MCF 10A (cell line): ENCODE data around the gene SBF2. TPM values are rescaled to one million over a fixed set of nuclear protein-coding genes. Genes with fewer than 3 reads are reported as not detected.

ENCODE experiments used
- BruUV-seq: library from RNA; stranded (reverse); fragments of 400-500 nt; replicated peaks from 2 replicates; lab custom pipeline; 2021; lab: Mats Ljungman, UMichigan
- CTCF ChIA-PET: fragments of 300-600 bp; sonication (Branson Sonifier 250); formaldehyde crosslinking; extraction: SDS; loops from one replicate; lab custom pipeline; 2021; ENCODE audit warnings: antibody characterized with exemption, inconsistent platforms; lab: Yijun Ruan, JAX
- POLR2A ChIA-PET: fragments of 300-600, 350-650 bp; sonication (Branson Sonifier 250); formaldehyde crosslinking; extraction: SDS; loops from one replicate; lab custom pipeline; 2020; ENCODE audit warnings: antibody characterized with exemption, inconsistent platforms; lab: Yijun Ruan, JAX
- DNase-seq: peaks from one replicate; pipeline ENCODE4 v3.0.0-alpha.2; 2018; ENCODE audit not compliant: unreplicated experiment
- H3K27ac Mint-ChIP-seq: one replicate; pipeline ENCODE4 v1.8.0; 2022; ENCODE audit warnings: mild to moderate bottlenecking, low read depth, mixed read lengths; ENCODE audit not compliant: unreplicated experiment
- H3K27me3 Mint-ChIP-seq: one replicate; pipeline ENCODE4 v1.8.0; 2022; ENCODE audit warnings: mixed read lengths; ENCODE audit not compliant: insufficient read depth, unreplicated experiment
- H3K36me3 Mint-ChIP-seq: one replicate; pipeline ENCODE4 v1.8.0; 2022; ENCODE audit warnings: mild to moderate bottlenecking, moderate library complexity, mixed read lengths; ENCODE audit not compliant: insufficient read depth, unreplicated experiment
- H3K4me1 Mint-ChIP-seq: one replicate; pipeline ENCODE4 v1.8.0; 2022; ENCODE audit warnings: mixed read lengths; ENCODE audit not compliant: insufficient read depth, unreplicated experiment
- H3K4me3 Mint-ChIP-seq: one replicate; pipeline ENCODE4 v1.8.0; 2022; ENCODE audit warnings: mild to moderate bottlenecking, moderate library complexity, mixed read lengths; ENCODE audit not compliant: unreplicated experiment
- H3K9me3 Mint-ChIP-seq: one replicate; pipeline ENCODE4 v1.8.0; 2022; ENCODE audit warnings: mixed read lengths; ENCODE audit not compliant: unreplicated experiment
- intact Hi-C: fragments of 100-400 bp; cut with micrococcal nuclease; formaldehyde crosslinking; loops from 2 replicates; pipeline ENCODE4 v1.14.1; 2022
- total RNA-seq: library from RNA; stranded (reverse); gene quantifications from 2 replicates; pipeline ENCODE4 v1.2.3, GENCODE V29; 2022
- TF ChIP-seq, protein P1 (sequence below): fragments of 200-600 bp; IDR thresholded peaks from one replicate; pipeline ENCODE4 v1.8.0; 2022; ENCODE audit warnings: antibody characterized with exemption, mild to moderate bottlenecking; ENCODE audit not compliant: unreplicated experiment

Gene SBF2
- total RNA-seq, 1 experiment from 2014 or later: 28.3 TPM

DNA sequence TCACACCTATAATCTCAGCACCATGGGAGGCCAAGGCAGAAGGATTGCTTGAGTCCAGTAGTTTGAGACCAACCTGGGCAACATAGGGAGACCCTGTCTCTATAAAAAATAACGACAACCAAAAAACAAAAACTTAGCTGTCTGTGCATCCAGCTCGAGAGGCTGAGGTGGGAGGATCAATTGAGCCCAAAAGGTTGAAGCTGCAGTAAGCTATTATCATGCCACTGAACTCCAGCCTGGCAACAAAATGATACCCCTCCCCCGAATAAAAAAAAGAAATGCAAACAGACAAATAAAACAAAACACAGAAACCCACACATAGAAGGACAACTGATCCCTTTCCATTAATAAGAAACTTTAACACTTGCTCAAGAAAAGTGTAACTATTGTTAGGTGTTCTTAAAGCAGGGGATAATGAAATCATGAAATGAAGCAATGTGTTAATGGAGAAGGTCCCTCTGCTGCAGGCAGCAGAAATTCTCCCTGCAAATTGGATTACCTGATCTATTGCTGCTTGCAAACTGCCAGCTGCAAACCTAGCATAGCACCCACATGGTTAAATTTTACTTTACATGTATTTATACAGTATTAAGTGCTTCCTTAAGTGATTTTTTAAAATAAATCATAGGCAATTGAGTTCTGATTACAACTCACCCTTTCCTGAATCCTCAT, 226.3 kb downstream of the SBF2 start:
- intact Hi-C loops: no loop called here
- no peak for DNase-seq
- TF ChIP-seq, protein P1, sequence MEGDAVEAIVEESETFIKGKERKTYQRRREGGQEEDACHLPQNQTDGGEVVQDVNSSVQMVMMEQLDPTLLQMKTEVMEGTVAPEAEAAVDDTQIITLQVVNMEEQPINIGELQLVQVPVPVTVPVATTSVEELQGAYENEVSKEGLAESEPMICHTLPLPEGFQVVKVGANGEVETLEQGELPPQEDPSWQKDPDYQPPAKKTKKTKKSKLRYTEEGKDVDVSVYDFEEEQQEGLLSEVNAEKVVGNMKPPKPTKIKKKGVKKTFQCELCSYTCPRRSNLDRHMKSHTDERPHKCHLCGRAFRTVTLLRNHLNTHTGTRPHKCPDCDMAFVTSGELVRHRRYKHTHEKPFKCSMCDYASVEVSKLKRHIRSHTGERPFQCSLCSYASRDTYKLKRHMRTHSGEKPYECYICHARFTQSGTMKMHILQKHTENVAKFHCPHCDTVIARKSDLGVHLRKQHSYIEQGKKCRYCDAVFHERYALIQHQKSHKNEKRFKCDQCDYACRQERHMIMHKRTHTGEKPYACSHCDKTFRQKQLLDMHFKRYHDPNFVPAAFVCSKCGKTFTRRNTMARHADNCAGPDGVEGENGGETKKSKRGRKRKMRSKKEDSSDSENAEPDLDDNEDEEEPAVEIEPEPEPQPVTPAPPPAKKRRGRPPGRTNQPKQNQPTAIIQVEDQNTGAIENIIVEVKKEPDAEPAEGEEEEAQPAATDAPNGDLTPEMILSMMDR: no peak
- Mint-ChIP-seq H3K4me1 (no peaks in the 10 kb centered on the region), H3K27me3 (no peaks in the 10 kb centered on the region), H3K4me3 (no peak overlapping the region), H3K9me3 (no peaks in the 10 kb centered on the region), H3K27ac (no peak overlapping the region), H3K36me3 (no peaks in the 10 kb centered on the region)
- ChIA-PET POLR2A (interaction anchor here (0.9 kb wide), 1 partner anchor 57 kb away, joined by 3 read pairs; no protein-coding TSS in a partner anchor), CTCF (interaction anchor here (0.8 to 1.6 kb wide), 3 partner anchors 9 to 95 kb away, joined by 3 to 6 read pairs (median 4); no protein-coding TSS in a partner anchor)
- BruUV-seq: no TSS peak

- intact Hi-C loops: no loop called here
- Mint-ChIP-seq H3K4me1 (no peaks in the 10 kb centered on the region), H3K9me3 (no peaks in the 10 kb centered on the region), H3K27ac (no peak overlapping the region), H3K27me3 (no peaks in the 10 kb centered on the region), H3K4me3 (no peak overlapping the region), H3K36me3 (no peaks in the 10 kb centered on the region)
- no peak for DNase-seq
- BruUV-seq: no TSS peak
- CTCF ChIA-PET: interaction anchor here (0.6 to 1.6 kb wide), 2 partner anchors 10 to 31 kb away, joined by 3 to 6 read pairs; no protein-coding TSS in a partner anchor
- POLR2A ChIA-PET: no interaction called here
- TF ChIP-seq, protein P1: no peak
Observed at GRCh38 chr11:10066441-10066840, 227.6 kb downstream of the SBF2 start.

GRCh38 chr11:10064828-10065227, 229.2 kb downstream of the SBF2 start:
- no TSS peak for BruUV-seq
- Mint-ChIP-seq H3K4me3 (no peak overlapping the region), H3K9me3 (peaks cover 2% of the 10 kb centered on the region), H3K36me3 (no peaks in the 10 kb centered on the region), H3K27ac (no peak overlapping the region), H3K27me3 (no peaks in the 10 kb centered on the region), H3K4me1 (no peaks in the 10 kb centered on the region)
- intact Hi-C loops: no loop called here
- TF ChIP-seq, protein P1: no peak
- ChIA-PET POLR2A (interaction anchor here (0.6 kb wide), 1 partner anchor 163 kb away, joined by 3 read pairs; no protein-coding TSS in a partner anchor), CTCF (no interaction called here)
- DNase-seq: no peak

GRCh38 chr11:10058356-10058755, 235.7 kb downstream of the SBF2 start:
- Mint-ChIP-seq H3K27me3 (no peaks in the 10 kb centered on the region), H3K4me3 (no peak overlapping the region), H3K4me1 (peaks cover 8% of the 10 kb centered on the region), H3K9me3 (peaks cover 25% of the 10 kb centered on the region), H3K36me3 (no peaks in the 10 kb centered on the region), H3K27ac (no peak overlapping the region)
- TF ChIP-seq, protein P1: no peak
- ChIA-PET CTCF (no interaction called here), POLR2A (interaction anchor here (0.7 kb wide), 1 partner anchor 33 kb away, joined by 5 read pairs; no protein-coding TSS in a partner anchor)
- intact Hi-C loops: no loop called here
- no TSS peak for BruUV-seq
- no peak for DNase-seq
